Lower leg skin (tissue), 3 donors: Measurements from ENCODE around the gene ARHGEF26.

Experiments used
- CTCF ChIP-seq, 3 donors: fragments of 450-650 bp; IDR thresholded peaks; one replicate each; pipeline ENCODE4 v1.5.1; 2016; ENCODE audit warnings: antibody characterized with exemption in 3 of 3, mild to moderate bottlenecking in 3 of 3, moderate library complexity in 2 of 3
- POLR2A ChIP-seq, 2 donors: fragments of 450-650 bp; IDR thresholded peaks; one replicate each; pipeline ENCODE4 v1.6.1; 2016 to 2017; ENCODE audit warnings: antibody characterized with exemption in 2 of 2, mild to moderate bottlenecking in 1 of 2, moderate library complexity in 1 of 2

GRCh38 chr3:154247806-154248415 is 126.7 kb downstream of the ARHGEF26 start:
- no peak for TF ChIP-seq CTCF (IDR thresholded peaks at IDR 0.05)
- no peak for TF ChIP-seq POLR2A (IDR thresholded peaks at IDR 0.05)
